ENCODE results near the gene PDE1A. TPM values are rescaled to one million over a fixed set of nuclear protein-coding genes. Genes with fewer than 3 reads are reported as not detected.

The PDE1A gene
- total and polyA plus RNA-seq, 9 donors, result 7.3 to 13.8 (median 10.7) TPM

DNA sequence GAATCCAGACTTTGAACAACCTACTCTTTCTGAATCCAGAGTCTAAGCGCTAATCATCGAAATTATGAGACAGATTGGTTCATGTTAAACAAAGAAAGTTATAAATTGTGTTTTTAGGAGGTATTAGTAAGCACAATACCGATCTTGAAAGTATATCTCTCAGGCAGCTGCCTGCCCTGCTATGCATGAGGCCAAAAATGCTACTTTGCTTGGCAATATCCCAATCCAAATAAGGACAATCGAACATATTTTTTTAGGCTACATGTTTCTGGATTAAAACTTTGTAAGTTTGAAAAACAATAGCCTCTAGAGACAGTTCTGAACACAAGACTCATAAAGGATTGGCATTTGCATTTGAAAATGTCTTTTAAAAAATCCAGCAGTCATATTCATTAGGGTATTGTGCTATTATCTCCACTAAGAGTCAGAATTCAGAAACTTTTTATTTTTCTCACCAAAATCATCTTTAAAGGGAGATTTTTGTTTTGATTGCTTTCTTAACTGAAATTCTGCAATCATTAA, 167.1 kb downstream of the PDE1A start:
- peaks cover 2% of the 10 kb centered on the region for H3K4me1 ChIP-seq (ENCODE audit: control insufficient read depth, insufficient read depth, low read length)
- peak; percentile 46 for DNase-seq
- peak overlapping the region; percentile 15 for H3K27ac ChIP-seq (ENCODE audit: low read length)
- no peaks in the 10 kb centered on the region for H3K36me3 ChIP-seq (ENCODE audit: control insufficient read depth, insufficient read depth, low read length)
- no peak overlapping the region for H3K4me3 ChIP-seq (ENCODE audit: low read length)
- H3K9me3 ChIP-seq (replicated peaks; ENCODE audit: control insufficient read depth, low read depth, low read length), result no peaks in the 10 kb centered on the region
- WGBS (ENCODE audit: insufficient coverage), result no CpG with 5 or more reads among the region's 4 CpGs
- no peaks in the 10 kb centered on the region for H3K27me3 ChIP-seq (ENCODE audit: control insufficient read depth, insufficient read depth, low read length)

DNA sequence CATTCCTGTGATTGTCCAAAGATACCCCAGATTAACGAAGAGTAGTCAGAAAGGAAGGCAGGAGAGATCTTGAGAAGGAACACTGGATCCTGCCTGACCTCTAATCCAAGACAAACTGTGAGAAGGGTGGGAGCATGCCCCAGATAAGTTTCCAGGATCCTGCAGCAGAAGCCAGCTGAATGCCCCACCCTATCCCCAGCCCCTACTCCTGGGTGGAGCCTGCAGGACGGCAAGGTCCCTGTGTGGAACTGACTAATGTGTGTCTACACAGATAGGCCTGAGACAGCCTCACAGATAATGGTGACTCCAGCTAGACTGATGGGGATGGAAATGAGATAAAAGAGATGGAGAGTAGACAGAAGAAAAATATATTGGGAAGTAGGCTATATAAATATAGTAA, 174.3 kb downstream of the PDE1A start:
- DNase-seq, result no peak

DNA sequence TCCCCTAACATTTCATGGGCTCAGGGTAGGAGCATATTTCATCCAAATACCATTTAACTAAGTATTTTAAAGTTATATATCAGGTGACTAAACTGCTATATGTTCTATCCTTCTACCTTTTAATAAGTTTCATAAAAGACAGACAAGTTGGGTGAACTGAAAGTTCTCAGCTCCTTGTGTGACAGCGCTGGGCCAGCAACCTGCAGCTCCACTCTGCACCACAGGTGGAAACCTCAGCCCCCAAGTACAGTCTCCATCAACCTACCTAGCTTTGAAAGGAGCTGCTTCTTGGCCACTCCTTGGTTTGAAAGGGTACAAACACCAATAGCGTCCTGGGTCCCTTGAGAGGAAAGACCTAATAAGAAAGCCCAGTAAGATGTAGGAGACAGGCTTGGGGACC, 177.9 kb downstream of the PDE1A start:
- H3K27ac ChIP-seq (ENCODE audit: low read length), result no peak overlapping the region
- no peak overlapping the region for H3K4me3 ChIP-seq (ENCODE audit: low read length)
- DNase-seq, result no peak
- no peaks in the 10 kb centered on the region for H3K36me3 ChIP-seq (ENCODE audit: control insufficient read depth, insufficient read depth, low read length)
- 100% methylated on average over 2 of the region's 2 CpGs for WGBS (ENCODE audit: insufficient coverage)
- no peaks in the 10 kb centered on the region for H3K4me1 ChIP-seq (ENCODE audit: control insufficient read depth, insufficient read depth, low read length)
- no peaks in the 10 kb centered on the region for H3K27me3 ChIP-seq (ENCODE audit: control insufficient read depth, insufficient read depth, low read length)
- H3K9me3 ChIP-seq (replicated peaks; ENCODE audit: control insufficient read depth, low read depth, low read length), result no peaks in the 10 kb centered on the region

More for the DNA sequence above, 174.3 kb downstream of the PDE1A start:
- Histone ChIP-seq H3K36me3 (ENCODE audit: control insufficient read depth, insufficient read depth, low read length) (no peaks in the 10 kb centered on the region), H3K27ac (ENCODE audit: low read length) (no peak overlapping the region), H3K9me3 (replicated peaks; ENCODE audit: control insufficient read depth, low read depth, low read length) (no peaks in the 10 kb centered on the region), H3K4me3 (ENCODE audit: low read length) (no peak overlapping the region), H3K27me3 (ENCODE audit: control insufficient read depth, insufficient read depth, low read length) (no peaks in the 10 kb centered on the region), H3K4me1 (ENCODE audit: control insufficient read depth, insufficient read depth, low read length) (no peaks in the 10 kb centered on the region)
- WGBS (ENCODE audit: insufficient coverage), result 40% methylated on average over 1 of the region's 2 CpGs

DNA sequence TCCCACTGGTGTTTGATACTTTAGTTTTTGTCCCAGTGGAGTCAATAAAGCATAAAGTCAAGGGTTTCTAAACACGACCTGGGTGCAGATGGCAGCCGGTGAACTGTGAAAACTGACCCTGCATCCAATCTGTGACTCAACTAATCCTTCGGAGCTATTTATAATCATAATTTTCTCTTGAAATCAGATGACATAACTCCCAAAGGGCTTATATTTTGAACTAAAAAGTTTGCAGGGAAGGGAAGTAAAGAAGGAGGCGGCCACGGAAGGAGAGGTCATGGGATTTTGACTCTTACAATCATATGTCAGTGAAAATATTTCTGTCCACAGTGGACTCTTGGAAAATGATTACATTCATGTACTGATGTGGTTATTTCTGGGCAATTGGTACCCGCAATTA, 178.5 kb downstream of the PDE1A start:
- Histone ChIP-seq H3K36me3 (ENCODE audit: control insufficient read depth, insufficient read depth, low read length) (no peaks in the 10 kb centered on the region), H3K27ac (ENCODE audit: low read length) (no peak overlapping the region), H3K4me1 (ENCODE audit: control insufficient read depth, insufficient read depth, low read length) (no peaks in the 10 kb centered on the region), H3K27me3 (ENCODE audit: control insufficient read depth, insufficient read depth, low read length) (no peaks in the 10 kb centered on the region), H3K9me3 (replicated peaks; ENCODE audit: control insufficient read depth, low read depth, low read length) (no peaks in the 10 kb centered on the region), H3K4me3 (ENCODE audit: low read length) (no peak overlapping the region)
- WGBS (ENCODE audit: insufficient coverage), result no CpG with 5 or more reads among the region's 6 CpGs
- peak; percentile 45 for DNase-seq

DNA sequence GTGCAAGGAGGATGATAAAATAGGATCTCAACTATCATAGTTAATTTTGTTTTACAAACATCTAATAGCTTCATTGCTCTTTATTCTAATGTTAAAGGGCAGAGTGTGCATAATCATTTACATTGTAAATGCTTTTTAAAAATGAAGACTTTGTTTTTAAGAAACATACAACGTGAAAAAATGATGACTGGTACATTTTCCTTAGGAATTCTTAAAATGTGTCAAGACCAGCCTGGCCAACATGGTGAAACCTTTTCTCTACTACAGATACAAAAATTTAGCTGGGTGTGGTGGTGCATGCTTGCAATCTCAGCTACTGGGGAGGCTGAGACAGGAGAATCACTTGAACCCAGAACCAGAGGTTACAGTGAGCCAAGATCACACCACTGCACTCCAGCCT, 179.0 kb downstream of the PDE1A start:
- H3K27me3 ChIP-seq (ENCODE audit: control insufficient read depth, insufficient read depth, low read length), result no peaks in the 10 kb centered on the region
- no peaks in the 10 kb centered on the region for H3K9me3 ChIP-seq (replicated peaks; ENCODE audit: control insufficient read depth, low read depth, low read length)
- H3K36me3 ChIP-seq (ENCODE audit: control insufficient read depth, insufficient read depth, low read length), result no peaks in the 10 kb centered on the region
- WGBS (ENCODE audit: insufficient coverage), result no CpG with 5 or more reads among the region's 1 CpG
- no peaks in the 10 kb centered on the region for H3K4me1 ChIP-seq (ENCODE audit: control insufficient read depth, insufficient read depth, low read length)
- DNase-seq, result no peak
- H3K4me3 ChIP-seq (ENCODE audit: low read length), result no peak overlapping the region
- no peak overlapping the region for H3K27ac ChIP-seq (ENCODE audit: low read length)

DNA sequence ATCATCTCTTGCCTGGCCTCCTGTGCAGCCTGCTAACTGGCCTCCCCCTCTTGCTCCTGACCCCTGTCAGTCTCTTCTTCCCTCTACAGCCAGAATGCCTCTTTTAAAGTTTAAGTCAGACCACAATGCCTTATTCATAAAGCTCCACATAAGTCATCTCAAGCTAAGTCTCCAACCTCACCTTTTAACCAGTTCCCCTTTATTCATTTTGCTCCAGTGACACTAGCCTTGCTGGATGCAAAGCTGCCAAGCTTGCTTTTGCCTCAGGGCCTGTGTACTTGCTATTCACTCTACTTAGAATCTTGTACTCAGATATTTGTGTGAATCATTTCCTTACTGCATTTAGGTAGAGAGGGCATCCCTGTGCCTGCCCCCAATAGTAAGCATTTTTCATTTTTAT, 180.9 kb downstream of the PDE1A start:
- no peaks in the 10 kb centered on the region for H3K9me3 ChIP-seq (replicated peaks; ENCODE audit: control insufficient read depth, low read depth, low read length)
- H3K4me3 ChIP-seq (ENCODE audit: low read length), result no peak overlapping the region
- H3K27me3 ChIP-seq (ENCODE audit: control insufficient read depth, insufficient read depth, low read length), result no peaks in the 10 kb centered on the region
- no peak for DNase-seq
- no peak overlapping the region for H3K27ac ChIP-seq (ENCODE audit: low read length)
- no peaks in the 10 kb centered on the region for H3K36me3 ChIP-seq (ENCODE audit: control insufficient read depth, insufficient read depth, low read length)
- no peaks in the 10 kb centered on the region for H3K4me1 ChIP-seq (ENCODE audit: control insufficient read depth, insufficient read depth, low read length)

DNA sequence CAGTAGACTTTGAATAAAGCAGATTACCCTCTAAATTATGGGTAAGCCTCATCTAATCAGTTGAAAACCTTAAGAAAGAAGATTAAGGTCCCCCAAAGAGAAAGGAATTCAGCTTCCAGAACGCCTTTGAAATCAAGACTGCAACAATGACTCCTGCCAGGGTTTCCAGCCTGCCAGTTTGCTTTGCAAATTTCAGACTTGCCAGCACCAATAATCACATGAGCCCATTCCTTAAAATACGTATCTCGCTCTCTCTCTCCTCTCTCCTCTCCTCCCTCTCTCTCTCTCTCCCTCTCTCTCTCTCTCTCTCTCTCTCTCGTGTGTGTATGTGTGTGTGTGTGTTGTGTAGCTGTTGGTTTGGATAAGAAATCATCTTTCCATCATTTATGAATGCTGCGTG, 184.2 kb downstream of the PDE1A start:
- Histone ChIP-seq H3K27me3 (ENCODE audit: control insufficient read depth, insufficient read depth, low read length) (no peaks in the 10 kb centered on the region), H3K4me3 (ENCODE audit: low read length) (no peak overlapping the region), H3K27ac (ENCODE audit: low read length) (no peak overlapping the region), H3K36me3 (ENCODE audit: control insufficient read depth, insufficient read depth, low read length) (no peaks in the 10 kb centered on the region), H3K4me1 (ENCODE audit: control insufficient read depth, insufficient read depth, low read length) (no peaks in the 10 kb centered on the region), H3K9me3 (replicated peaks; ENCODE audit: control insufficient read depth, low read depth, low read length) (no peaks in the 10 kb centered on the region)
- no peak for DNase-seq
- WGBS (ENCODE audit: insufficient coverage), result 40% methylated on average over 1 of the region's 5 CpGs

DNA sequence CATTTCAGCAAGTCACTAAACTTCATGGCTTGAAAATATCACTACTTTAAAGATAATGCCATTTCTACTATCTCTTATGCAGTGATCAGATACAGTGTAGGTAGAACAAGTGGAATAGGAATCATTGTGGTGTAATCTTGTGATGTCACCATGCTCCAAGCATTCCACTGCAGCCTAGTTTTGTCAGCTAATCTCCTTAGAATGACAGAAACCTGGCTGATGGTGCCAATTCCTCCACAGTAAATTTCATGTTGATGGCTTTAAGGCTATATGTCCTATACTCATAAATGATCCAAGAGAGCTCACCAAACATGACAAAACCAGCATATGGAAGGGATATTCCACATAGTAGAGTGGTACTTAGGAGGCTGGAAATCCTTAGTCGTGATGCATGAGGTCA, 184.9 kb downstream of the PDE1A start:
- no peak overlapping the region for H3K27ac ChIP-seq (ENCODE audit: low read length)
- H3K9me3 ChIP-seq (replicated peaks; ENCODE audit: control insufficient read depth, low read depth, low read length), result no peaks in the 10 kb centered on the region
- DNase-seq, result no peak
- no peaks in the 10 kb centered on the region for H3K36me3 ChIP-seq (ENCODE audit: control insufficient read depth, insufficient read depth, low read length)
- 80% methylated on average over 1 of the region's 1 CpG for WGBS (ENCODE audit: insufficient coverage)
- no peaks in the 10 kb centered on the region for H3K4me1 ChIP-seq (ENCODE audit: control insufficient read depth, insufficient read depth, low read length)
- no peak overlapping the region for H3K4me3 ChIP-seq (ENCODE audit: low read length)
- no peaks in the 10 kb centered on the region for H3K27me3 ChIP-seq (ENCODE audit: control insufficient read depth, insufficient read depth, low read length)

DNA sequence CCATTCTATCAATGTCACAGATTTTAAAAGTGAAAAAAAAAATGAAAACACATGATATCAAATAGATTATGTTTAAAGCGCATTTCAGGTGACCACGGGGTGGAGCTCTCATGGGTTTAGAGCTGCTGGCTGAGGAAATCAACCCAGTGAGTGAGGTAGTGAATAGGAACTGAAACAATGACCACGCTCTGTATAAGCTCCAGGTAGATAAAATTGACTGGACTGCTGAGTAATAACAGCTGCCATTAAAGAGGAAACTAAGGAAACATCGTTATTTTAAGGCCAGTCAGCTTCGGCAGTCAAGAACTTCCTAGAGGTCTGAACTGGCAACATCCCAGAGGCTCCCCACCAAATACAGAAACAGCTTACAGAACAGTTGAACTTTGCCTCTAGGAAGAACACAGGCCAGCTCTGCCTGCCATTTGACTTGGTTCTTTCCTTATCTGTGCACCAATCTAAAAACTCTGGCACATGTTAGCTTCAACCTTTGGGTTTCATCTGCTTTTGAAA, 185.9 kb downstream of the PDE1A start:
- Histone ChIP-seq H3K4me1 (ENCODE audit: control insufficient read depth, insufficient read depth, low read length) (no peaks in the 10 kb centered on the region), H3K27ac (ENCODE audit: low read length) (no peak overlapping the region), H3K9me3 (replicated peaks; ENCODE audit: control insufficient read depth, low read depth, low read length) (no peaks in the 10 kb centered on the region), H3K36me3 (ENCODE audit: control insufficient read depth, insufficient read depth, low read length) (no peaks in the 10 kb centered on the region), H3K4me3 (ENCODE audit: low read length) (no peak overlapping the region), H3K27me3 (ENCODE audit: control insufficient read depth, insufficient read depth, low read length) (no peaks in the 10 kb centered on the region)
- 29% methylated on average over 2 of the region's 5 CpGs for WGBS (ENCODE audit: insufficient coverage)
- peak; percentile 12 for DNase-seq

DNA sequence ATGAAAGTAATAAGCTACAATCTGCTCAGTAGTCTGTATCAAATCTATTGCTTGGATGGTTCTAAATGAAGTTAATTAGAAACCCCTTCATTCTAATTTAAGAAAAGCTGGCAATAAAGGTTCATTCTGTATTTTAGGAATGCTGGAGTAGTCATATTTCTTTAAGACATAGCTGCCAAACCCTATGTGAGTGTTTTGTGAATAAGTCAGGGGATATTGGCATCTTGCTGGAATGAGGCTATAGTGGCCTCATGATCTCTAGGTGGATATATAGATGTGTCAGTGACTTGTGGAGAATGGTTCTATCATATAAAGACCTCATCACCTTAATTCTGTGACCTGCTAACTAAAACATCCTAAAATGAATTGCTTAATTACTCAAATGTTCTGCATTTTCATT, 196.3 kb downstream of the PDE1A start:
- H3K4me1 ChIP-seq (ENCODE audit: control insufficient read depth, insufficient read depth, low read length), result no peaks in the 10 kb centered on the region
- H3K36me3 ChIP-seq (ENCODE audit: control insufficient read depth, insufficient read depth, low read length), result no peaks in the 10 kb centered on the region
- no peak overlapping the region for H3K4me3 ChIP-seq (ENCODE audit: low read length)
- no peaks in the 10 kb centered on the region for H3K27me3 ChIP-seq (ENCODE audit: control insufficient read depth, insufficient read depth, low read length)
- H3K27ac ChIP-seq (ENCODE audit: low read length), result no peak overlapping the region
- H3K9me3 ChIP-seq (replicated peaks; ENCODE audit: control insufficient read depth, low read depth, low read length), result no peaks in the 10 kb centered on the region
- DNase-seq, result no peak

DNA sequence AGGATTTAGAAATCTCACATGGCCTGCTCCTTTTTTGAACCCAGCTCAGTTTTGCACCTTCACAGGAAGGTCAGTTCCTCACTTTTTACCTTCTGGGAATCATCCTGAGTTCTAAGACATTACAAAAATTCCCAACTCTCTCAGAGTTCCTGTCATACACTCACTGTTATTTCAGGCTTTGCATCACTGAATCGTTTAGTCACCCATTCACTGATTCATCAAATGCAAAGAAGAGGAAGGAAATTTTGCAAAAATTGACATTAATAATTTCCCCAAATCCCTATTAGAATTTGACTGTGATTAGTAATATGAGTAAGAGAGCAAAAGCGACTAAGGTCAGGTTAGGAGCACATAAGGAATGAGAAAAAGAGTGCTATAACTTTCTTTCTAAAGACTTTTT, 197.5 kb downstream of the PDE1A start:
- Histone ChIP-seq H3K36me3 (ENCODE audit: control insufficient read depth, insufficient read depth, low read length) (no peaks in the 10 kb centered on the region), H3K27me3 (ENCODE audit: control insufficient read depth, insufficient read depth, low read length) (no peaks in the 10 kb centered on the region), H3K9me3 (replicated peaks; ENCODE audit: control insufficient read depth, low read depth, low read length) (no peaks in the 10 kb centered on the region), H3K4me1 (ENCODE audit: control insufficient read depth, insufficient read depth, low read length) (no peaks in the 10 kb centered on the region), H3K27ac (ENCODE audit: low read length) (no peak overlapping the region), H3K4me3 (ENCODE audit: low read length) (no peak overlapping the region)
- WGBS (ENCODE audit: insufficient coverage), result no CpG with 5 or more reads among the region's 2 CpGs
- no peak for DNase-seq

Measured in muscle of leg (tissue), 11 donors.